H1 (cell line): ENCODE results near the gene DIP2C. TPM values are rescaled to one million over a fixed set of nuclear protein-coding genes. Genes with fewer than 3 reads are reported as not detected.

Experiments
- ATF3 ChIP-seq: IDR thresholded peaks from 2 replicates; pipeline ENCODE4 v1.6.1; 2011; ENCODE audit warnings: low read depth, mild to moderate bottlenecking, low read length; ENCODE audit not compliant: insufficient read depth
- CHD7 ChIP-seq: fragments of 300-600 bp; sonication (generic); IDR thresholded peaks from 2 replicates; pipeline ENCODE4 v1.7.1; 2012; ENCODE audit warnings: low read length, moderate library complexity, mild to moderate bottlenecking, inconsistent platforms; ENCODE audit not compliant: insufficient replicate concordance
- polyA plus RNA-seq, 7 experiments: library from polyadenylated mRNA; depleted of rRNA in 3 of 7; stranded (reverse) in 5 of 7; unstranded in 2 of 7; fragments of >200 nt in 5 of 7; fragments of 200-250 nt in 2 of 7; gene quantifications; 1 replicate in 5 of 7; 2 replicates in 1 of 7; 4 replicates in 1 of 7; pipeline versions ENCODE4 v1.2.1 to v1.2.3, GENCODE V29; 2011 to 2013; ENCODE audit warnings: missing spikeins in 2 of 7, mixed read lengths in 2 of 7
- total RNA-seq: library from RNA; stranded (reverse); fragmentation: NEBNext Ultra II Directional; extraction: Animal tissue kit (Norgen Biotek cat#: 25700); gene quantifications from 2 replicates; pipeline ENCODE4 v1.2.1, GENCODE V29; 2021

Gene DIP2C
- total and polyA plus RNA-seq, 2 of the 8 experiments (the other 6 are each of a cell fraction or from before 2014, with no cell fraction given), result 3.8 to 9.3 TPM

- TF ChIP-seq CHD7 (no peak), ATF3 (no peak)
Measured at GRCh38 chr10:269440-270074, 419.9 kb downstream of the DIP2C start (continued).
